ENCODE measurements around the gene TTC22.

GRCh38 chr1:54786778-54787177, 14.3 kb downstream of the TTC22 start:
- no peak for TF ChIP-seq CTCF (IDR thresholded peaks at IDR 0.05)
- no peak for TF ChIP-seq EP300 (IDR thresholded peaks at IDR 0.05)
- TF ChIP-seq POLR2A (IDR thresholded peaks at IDR 0.05; ENCODE audit: low read depth) = no peak
- TF ChIP-seq POLR2AphosphoS5 (IDR thresholded peaks at IDR 0.05) = no peak

All from esophagus muscularis mucosa (tissue), 4 donors.